Measurements from ENCODE around the gene CORO1C. TPM values are rescaled to one million over a fixed set of nuclear protein-coding genes. Genes with fewer than 3 reads are reported as not detected.

Gene CORO1C
- total RNA-seq, 1 experiment from 2014 or later, result 139 TPM

DNA sequence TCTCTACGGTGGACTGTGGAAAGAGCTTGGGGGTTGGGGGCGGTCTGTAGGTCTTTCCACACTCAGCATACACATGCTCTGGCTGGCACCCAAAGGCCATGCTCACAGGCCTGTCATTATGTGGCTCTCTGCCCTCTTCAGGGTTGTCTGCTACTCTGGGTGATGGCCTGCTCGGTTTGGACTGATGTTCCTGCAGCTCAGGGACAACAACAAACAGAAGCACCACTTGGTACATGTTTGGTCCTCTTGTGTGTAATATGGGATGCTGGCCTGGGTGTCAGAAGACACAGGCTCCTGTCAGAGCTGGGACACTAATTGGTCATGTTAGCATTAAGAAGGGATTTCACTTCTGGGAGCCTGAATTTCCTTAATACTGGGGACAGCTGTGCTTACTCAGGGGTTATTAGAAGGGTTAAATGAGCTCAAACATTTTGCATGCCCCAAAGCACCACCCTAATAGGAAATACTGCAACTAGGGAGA is 64.9 kb downstream of the CORO1C start:
- BruUV-seq (replicated peaks), result no TSS peak
- Histone ChIP-seq H3K4me3 (no peak overlapping the region), H3K27me3 (ENCODE audit: insufficient read depth, low read depth) (no peaks in the 10 kb centered on the region), H3K9me3 (ENCODE audit: insufficient read depth, low read depth) (no peaks in the 10 kb centered on the region), H3K4me1 (replicated peaks; ENCODE audit: insufficient read depth) (peaks cover 7% of the 10 kb centered on the region), H3K9me2 (ENCODE audit: insufficient read depth) (no peaks in the 10 kb centered on the region), H3K79me2 (ENCODE audit: low read depth) (peaks cover 27% of the 10 kb centered on the region), H2AFZ (no peak overlapping the region), H3K36me3 (ENCODE audit: low read depth) (no peaks in the 10 kb centered on the region), H3F3A (ENCODE audit: insufficient read depth, low read depth) (peaks cover 32% of the 10 kb centered on the region), H3K27ac (no peak overlapping the region), H3K4me2 (no peak overlapping the region), H4K20me1 (ENCODE audit: insufficient read depth) (peaks cover 4% of the 10 kb centered on the region; the same call in 1 of the 2 replicates)
- intact Hi-C loops (cut with micrococcal nuclease; ENCODE audit: unreplicated experiment), result loop anchor here (5.0 to 10.0 kb wide), 3 partner anchors 102 to 728 kb away; partner anchors contain the start of genes ISCU and SART3
- ChIA-PET CTCF (interaction anchor here (0.5 to 1.8 kb wide), 2 partner anchors 137 to 187 kb away, joined by 6 to 10 read pairs; no protein-coding TSS in a partner anchor), POLR2A (ENCODE audit: unreplicated experiment) (interaction anchor here (0.6 kb wide), 1 partner anchor 64 kb away, joined by 7 read pairs; no protein-coding TSS in a partner anchor)
- no peak for TF ChIP-seq EZH2 (IDR thresholded peaks at IDR 0.05; ENCODE audit: low read depth)
- TF ChIP-seq, protein P1, sequence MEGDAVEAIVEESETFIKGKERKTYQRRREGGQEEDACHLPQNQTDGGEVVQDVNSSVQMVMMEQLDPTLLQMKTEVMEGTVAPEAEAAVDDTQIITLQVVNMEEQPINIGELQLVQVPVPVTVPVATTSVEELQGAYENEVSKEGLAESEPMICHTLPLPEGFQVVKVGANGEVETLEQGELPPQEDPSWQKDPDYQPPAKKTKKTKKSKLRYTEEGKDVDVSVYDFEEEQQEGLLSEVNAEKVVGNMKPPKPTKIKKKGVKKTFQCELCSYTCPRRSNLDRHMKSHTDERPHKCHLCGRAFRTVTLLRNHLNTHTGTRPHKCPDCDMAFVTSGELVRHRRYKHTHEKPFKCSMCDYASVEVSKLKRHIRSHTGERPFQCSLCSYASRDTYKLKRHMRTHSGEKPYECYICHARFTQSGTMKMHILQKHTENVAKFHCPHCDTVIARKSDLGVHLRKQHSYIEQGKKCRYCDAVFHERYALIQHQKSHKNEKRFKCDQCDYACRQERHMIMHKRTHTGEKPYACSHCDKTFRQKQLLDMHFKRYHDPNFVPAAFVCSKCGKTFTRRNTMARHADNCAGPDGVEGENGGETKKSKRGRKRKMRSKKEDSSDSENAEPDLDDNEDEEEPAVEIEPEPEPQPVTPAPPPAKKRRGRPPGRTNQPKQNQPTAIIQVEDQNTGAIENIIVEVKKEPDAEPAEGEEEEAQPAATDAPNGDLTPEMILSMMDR (conservative IDR thresholded peaks at IDR 0.05), result no peak
- DNase-seq, result no peak

DNA sequence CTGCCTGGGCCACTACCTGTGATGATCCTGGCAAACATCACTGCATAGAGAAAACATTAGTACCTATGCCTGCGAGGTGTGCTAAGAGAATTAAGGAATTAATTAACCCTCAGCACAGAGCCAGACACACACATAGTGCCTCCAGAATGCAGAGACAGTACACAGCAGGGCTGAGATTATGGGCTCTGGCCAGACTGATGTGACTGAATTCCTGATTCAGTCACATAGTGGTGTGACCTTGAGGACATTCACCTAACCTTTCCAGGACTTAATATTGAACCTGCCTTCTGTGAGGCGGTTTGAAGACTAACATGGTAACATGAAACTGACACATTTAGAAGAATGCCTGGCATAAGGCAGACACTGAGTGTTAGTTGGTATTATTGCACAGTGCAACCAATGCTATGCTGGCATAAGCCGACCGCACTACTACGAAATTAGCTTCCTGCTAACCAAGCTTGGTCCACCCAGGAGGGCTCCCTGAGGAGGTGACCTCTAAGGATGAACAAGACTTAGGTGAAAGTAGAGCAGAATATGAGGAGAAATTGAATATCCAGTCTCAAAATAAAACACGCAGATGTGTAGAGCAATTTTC is 65.6 kb downstream of the CORO1C start:
- peaks cover 7% of the 10 kb centered on the region for H3K4me1 ChIP-seq (replicated peaks; ENCODE audit: insufficient read depth)
- no peak overlapping the region for H3K4me2 ChIP-seq
- intact Hi-C loops (cut with micrococcal nuclease; ENCODE audit: unreplicated experiment), result loop anchor here (1.0 to 10.0 kb wide), 7 partner anchors 57 to 729 kb away; partner anchors contain the start of genes ALKBH2, ISCU and SART3
- no TSS peak for BruUV-seq (replicated peaks)
- CTCF ChIA-PET, result interaction anchor here (1.8 kb wide), 1 partner anchor 138 kb away, joined by 10 read pairs; no protein-coding TSS in a partner anchor
- no peaks in the 10 kb centered on the region for H3K9me2 ChIP-seq (ENCODE audit: insufficient read depth)
- peaks cover 32% of the 10 kb centered on the region for H3F3A ChIP-seq (ENCODE audit: insufficient read depth, low read depth)
- no peak for DNase-seq
- no peak overlapping the region for H3K4me3 ChIP-seq
- POLR2A ChIA-PET (ENCODE audit: unreplicated experiment), result interaction anchor here (0.6 kb wide), 1 partner anchor 65 kb away, joined by 7 read pairs; no protein-coding TSS in a partner anchor
- TF ChIP-seq, protein P1 (conservative IDR thresholded peaks at IDR 0.05), result no peak
- TF ChIP-seq EZH2 (IDR thresholded peaks at IDR 0.05; ENCODE audit: low read depth), result no peak
- H3K27me3 ChIP-seq (ENCODE audit: insufficient read depth, low read depth), result no peaks in the 10 kb centered on the region
- H3K79me2 ChIP-seq (ENCODE audit: low read depth), result peaks cover 22% of the 10 kb centered on the region
- no peaks in the 10 kb centered on the region for H4K20me1 ChIP-seq (ENCODE audit: insufficient read depth)
- H2AFZ ChIP-seq, result no peak overlapping the region
- no peaks in the 10 kb centered on the region for H3K9me3 ChIP-seq (ENCODE audit: insufficient read depth, low read depth)
- H3K27ac ChIP-seq, result peak overlapping the region; percentile 51
- H3K36me3 ChIP-seq (ENCODE audit: low read depth), result no peaks in the 10 kb centered on the region; the same call in 1 of the 2 replicates

DNA sequence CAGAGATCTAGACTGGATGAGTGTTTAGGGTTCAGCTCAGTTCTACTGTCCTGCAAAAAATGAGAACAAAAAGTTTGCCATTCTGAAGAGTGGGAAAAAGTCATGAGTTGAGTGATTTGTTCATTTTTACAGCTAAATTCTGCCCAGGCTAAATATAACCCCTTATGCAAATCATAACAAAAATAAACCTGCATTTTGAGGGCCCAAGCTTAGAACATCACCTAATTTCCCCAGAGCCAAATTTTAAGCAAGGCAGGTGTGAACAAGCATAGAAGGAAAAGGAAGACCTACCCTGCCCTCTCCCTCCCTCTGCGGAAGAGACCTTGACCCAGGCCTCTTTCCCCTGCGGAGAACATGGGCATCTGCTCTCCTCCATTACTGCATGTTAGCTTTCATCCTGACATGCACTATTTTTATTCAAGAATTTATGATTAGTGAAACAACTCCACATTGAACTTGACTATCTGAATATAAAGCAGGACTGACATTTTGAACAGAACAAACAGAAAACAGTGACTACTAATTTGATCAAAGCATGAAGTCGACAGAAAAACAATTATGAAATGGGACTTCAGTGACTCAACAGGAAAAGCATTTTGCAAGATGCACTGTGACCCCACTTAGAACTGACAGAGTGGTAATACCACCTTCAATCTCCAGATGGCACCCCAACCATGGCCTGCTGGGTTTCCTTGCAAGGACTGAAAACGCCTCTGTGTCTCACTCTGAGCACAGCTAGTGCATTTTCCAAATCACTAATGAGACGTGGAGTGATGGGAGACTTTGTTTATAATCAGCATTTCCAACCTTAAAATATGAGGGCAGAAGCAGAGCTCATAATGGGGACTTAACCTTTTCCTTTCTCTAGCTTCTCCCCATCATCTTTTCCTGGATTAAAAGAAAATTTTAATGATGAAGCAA is 66.7 kb downstream of the CORO1C start:
- H2AFZ ChIP-seq, result no peak overlapping the region
- BruUV-seq (replicated peaks), result no TSS peak
- no peaks in the 10 kb centered on the region for H4K20me1 ChIP-seq (ENCODE audit: insufficient read depth)
- no peaks in the 10 kb centered on the region for H3K27me3 ChIP-seq (ENCODE audit: insufficient read depth, low read depth)
- H3K4me1 ChIP-seq (replicated peaks; ENCODE audit: insufficient read depth), result peaks cover 7% of the 10 kb centered on the region
- ChIA-PET POLR2A (ENCODE audit: unreplicated experiment) (interaction anchor here (0.6 kb wide), 1 partner anchor 168 kb away, joined by 3 read pairs; no protein-coding TSS in a partner anchor), CTCF (interaction anchor here (0.6 to 1.8 kb wide), 5 partner anchors 19 to 168 kb away, joined by 3 to 10 read pairs (median 4); no protein-coding TSS in a partner anchor)
- H3F3A ChIP-seq (ENCODE audit: insufficient read depth, low read depth), result peaks cover 24% of the 10 kb centered on the region
- no peaks in the 10 kb centered on the region for H3K9me2 ChIP-seq (ENCODE audit: insufficient read depth)
- peak overlapping the region; percentile 60 for H3K4me2 ChIP-seq
- peak overlapping the region; percentile 51 for H3K27ac ChIP-seq
- TF ChIP-seq, protein P1 (conservative IDR thresholded peaks at IDR 0.05), result peak; percentile 95
- no peak for TF ChIP-seq EZH2 (IDR thresholded peaks at IDR 0.05; ENCODE audit: low read depth)
- no peak overlapping the region for H3K4me3 ChIP-seq
- H3K9me3 ChIP-seq (ENCODE audit: insufficient read depth, low read depth), result no peaks in the 10 kb centered on the region
- peaks cover 19% of the 10 kb centered on the region for H3K79me2 ChIP-seq (ENCODE audit: low read depth)
- intact Hi-C loops (cut with micrococcal nuclease; ENCODE audit: unreplicated experiment), result loop anchor here (1.0 to 10.0 kb wide), 8 partner anchors 58 to 730 kb away; partner anchors contain the start of genes ALKBH2, ISCU and SART3
- DNase-seq, result peak; percentile 84 to 88
- H3K36me3 ChIP-seq (ENCODE audit: low read depth), result no peaks in the 10 kb centered on the region; the same call in 1 of the 2 replicates

Data from PC-9 (cell line).